Epithelial cell of proximal tubule (primary cell): Measurements from ENCODE around the gene CRTC3. TPM values are rescaled to one million over a fixed set of nuclear protein-coding genes. Genes with fewer than 3 reads are reported as not detected.

Source experiments
- DNase-seq: peaks from one replicate; pipeline ENCODE4 v3.0.0-alpha.2; 2011; ENCODE audit warnings: low read depth
- H3K4me3 ChIP-seq: 2 replicates; pipeline ENCODE4 v1.5.1; 2011; ENCODE audit warnings: low read depth, mild to moderate bottlenecking, low read length
- total RNA-seq: library from RNA; depleted of rRNA; stranded (reverse); fragments of >200 nt; gene quantifications from 2 replicates; pipeline ENCODE4 v1.2.3, GENCODE V29; 2015
- TF ChIP-seq, protein P1 (sequence below): conservative IDR thresholded peaks from 2 replicates; pipeline ENCODE4 v1.5.1; 2012; ENCODE audit warnings: low read depth, mild to moderate bottlenecking, low read length

Gene CRTC3
- total RNA-seq, 1 donor from 2014 or later: 7.1 TPM

- TF ChIP-seq, protein P1, sequence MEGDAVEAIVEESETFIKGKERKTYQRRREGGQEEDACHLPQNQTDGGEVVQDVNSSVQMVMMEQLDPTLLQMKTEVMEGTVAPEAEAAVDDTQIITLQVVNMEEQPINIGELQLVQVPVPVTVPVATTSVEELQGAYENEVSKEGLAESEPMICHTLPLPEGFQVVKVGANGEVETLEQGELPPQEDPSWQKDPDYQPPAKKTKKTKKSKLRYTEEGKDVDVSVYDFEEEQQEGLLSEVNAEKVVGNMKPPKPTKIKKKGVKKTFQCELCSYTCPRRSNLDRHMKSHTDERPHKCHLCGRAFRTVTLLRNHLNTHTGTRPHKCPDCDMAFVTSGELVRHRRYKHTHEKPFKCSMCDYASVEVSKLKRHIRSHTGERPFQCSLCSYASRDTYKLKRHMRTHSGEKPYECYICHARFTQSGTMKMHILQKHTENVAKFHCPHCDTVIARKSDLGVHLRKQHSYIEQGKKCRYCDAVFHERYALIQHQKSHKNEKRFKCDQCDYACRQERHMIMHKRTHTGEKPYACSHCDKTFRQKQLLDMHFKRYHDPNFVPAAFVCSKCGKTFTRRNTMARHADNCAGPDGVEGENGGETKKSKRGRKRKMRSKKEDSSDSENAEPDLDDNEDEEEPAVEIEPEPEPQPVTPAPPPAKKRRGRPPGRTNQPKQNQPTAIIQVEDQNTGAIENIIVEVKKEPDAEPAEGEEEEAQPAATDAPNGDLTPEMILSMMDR: no peak
- no peak overlapping the region for H3K4me3 ChIP-seq
- DNase-seq: no peak
Observed at GRCh38 chr15:90641581-90642463, 112.1 kb downstream of the CRTC3 start.

- H3K4me3 ChIP-seq: no peak overlapping the region
- no peak for DNase-seq
- TF ChIP-seq, protein P1: peak; percentile 28
Observed at GRCh38 chr15:90642464-90643300, 113.0 kb downstream of the CRTC3 start.

GRCh38 chr15:90643301-90643632 is 113.5 kb downstream of the CRTC3 start:
- H3K4me3 ChIP-seq: no peak overlapping the region
- TF ChIP-seq, protein P1: no peak
- DNase-seq: no peak

GRCh38 chr15:90644526-90644925 is 114.8 kb downstream of the CRTC3 start:
- DNase-seq: no peak
- TF ChIP-seq, protein P1: no peak
- no peak overlapping the region for H3K4me3 ChIP-seq

DNA sequence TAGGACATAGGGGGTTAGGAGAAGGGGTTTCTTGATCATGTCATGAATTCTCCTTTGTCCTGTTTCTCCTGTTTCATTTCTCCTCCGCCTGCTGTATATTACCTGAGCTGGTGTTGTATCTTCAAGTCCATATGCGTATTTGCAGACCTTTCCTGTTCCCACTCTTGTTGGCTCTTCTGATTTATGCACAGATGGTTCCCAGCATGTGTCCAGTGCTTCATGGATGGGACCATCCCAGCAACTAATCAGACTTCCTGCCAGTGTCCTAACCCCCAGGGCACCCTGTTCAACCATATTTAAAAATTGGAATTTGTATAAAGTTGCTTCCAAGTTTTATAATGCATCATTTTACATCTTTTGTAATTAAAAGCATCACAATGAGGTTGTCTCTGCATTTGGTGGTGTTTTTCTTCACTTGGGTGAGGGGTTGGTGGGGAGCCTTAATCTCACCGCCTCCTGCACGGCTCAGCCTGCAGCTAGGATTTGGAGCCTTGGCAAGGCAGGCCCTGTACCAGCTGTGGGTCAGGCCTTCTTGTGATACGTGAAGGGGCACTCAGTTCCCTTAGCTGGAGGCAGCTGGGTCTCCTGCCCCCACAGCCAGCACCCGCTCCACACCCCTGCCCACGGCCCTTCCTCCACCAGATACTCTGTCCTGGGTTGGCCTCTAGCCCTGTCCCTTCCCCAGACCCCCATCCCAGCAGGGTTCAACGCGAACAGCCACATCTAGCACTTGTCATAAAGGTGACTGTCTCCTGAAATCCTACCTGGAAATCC is 115.4 kb downstream of the CRTC3 start:
- TF ChIP-seq, protein P1: no peak
- no peak for DNase-seq
- H3K4me3 ChIP-seq: no peak overlapping the region

- TF ChIP-seq, protein P1: no peak
- no peak for DNase-seq
- no peak overlapping the region for H3K4me3 ChIP-seq
Observed at GRCh38 chr15:90645873-90646575, 116.3 kb downstream of the CRTC3 start.
